Posterior cingulate gyrus (tissue), 11 donors: Measurements from ENCODE around the gene MICALL1.
A peak's percentile ranks its signal among the peaks of the same experiment; 100 is the strongest.
"Not testable (repeated sequence)": the region's sequence is repeated elsewhere in the genome, so short reads cannot be mapped to it uniquely, and the experiment has no call there.

Source experiments
- DNase-seq, 10 donors: peaks; one replicate each; pipeline versions ENCODE4 v3.0.0 to v3.0.0-alpha.2; 2020 to 2021; ENCODE audit warnings: mixed read lengths in 3 of 10
- intact Hi-C: fragments of 100-400 bp; cut with DNase I; formaldehyde crosslinking; loops from one replicate; pipeline ENCODE4 v1.15.1; 2023

Gene MICALL1

GRCh38 chr22:37925767-37926166 lies 19.7 kb downstream of the MICALL1 start:
- intact Hi-C loops, result no loop called here
- DNase-seq, result no peak

DNA sequence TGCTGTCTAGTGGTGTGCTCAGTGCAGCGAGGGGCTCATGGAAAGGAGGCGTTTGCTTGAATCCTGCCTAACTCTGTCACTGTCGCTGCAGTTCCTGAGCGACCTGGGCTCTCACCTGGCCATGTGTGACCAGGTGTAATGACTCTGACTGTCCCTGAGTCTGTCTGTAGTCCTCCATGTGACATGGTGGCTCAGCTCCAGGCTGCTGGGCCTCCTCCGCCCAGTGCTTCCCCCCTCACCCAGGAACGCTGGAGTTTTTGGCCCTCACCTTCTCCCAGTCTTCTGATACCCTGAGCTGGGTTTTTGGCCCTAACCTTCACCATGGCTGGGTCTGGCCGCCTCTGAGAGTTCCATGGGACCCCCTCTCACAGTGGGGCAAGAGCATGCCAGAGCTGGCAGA lies 20.3 kb downstream of the MICALL1 start:
- intact Hi-C loops, result no loop called here
- DNase-seq, result no peak

GRCh38 chr22:37926771-37927636 lies 20.9 kb downstream of the MICALL1 start:
- intact Hi-C loops, result no loop called here
- DNase-seq, result no peak

- DNase-seq, result no peak
- intact Hi-C loops, result no loop called here
Observed at GRCh38 chr22:37927637-37927936, 21.5 kb downstream of the MICALL1 start.

- intact Hi-C loops, result no loop called here
Observed at GRCh38 chr22:37929390-37929789, 23.3 kb downstream of the MICALL1 start.

GRCh38 chr22:37930270-37930951 lies 24.3 kb downstream of the MICALL1 start:
- peak in 3 of 10 donors; percentile 27 to 57 (median 47) for DNase-seq
- intact Hi-C loops, result no loop called here

More at GRCh38 chr22:37929390-37929789, 23.3 kb downstream of the MICALL1 start:
- DNase-seq, result no peak

- DNase-seq, result no peak
- intact Hi-C loops, result no loop called here
Observed at GRCh38 chr22:37930952-37931440, 24.9 kb downstream of the MICALL1 start.

- intact Hi-C loops, result loop anchor here (2.0 kb wide), 1 partner anchor 43 kb away; no protein-coding TSS in a partner anchor
Observed at GRCh38 chr22:37931893-37932389, 25.8 kb downstream of the MICALL1 start.

GRCh38 chr22:37932401-37932800 lies 26.3 kb downstream of the MICALL1 start:
- intact Hi-C loops, result loop anchor here (2.0 kb wide), 1 partner anchor 44 kb away; no protein-coding TSS in a partner anchor
- no peak for DNase-seq

More at GRCh38 chr22:37931893-37932389, 25.8 kb downstream of the MICALL1 start:
- DNase-seq, result no peak

DNA sequence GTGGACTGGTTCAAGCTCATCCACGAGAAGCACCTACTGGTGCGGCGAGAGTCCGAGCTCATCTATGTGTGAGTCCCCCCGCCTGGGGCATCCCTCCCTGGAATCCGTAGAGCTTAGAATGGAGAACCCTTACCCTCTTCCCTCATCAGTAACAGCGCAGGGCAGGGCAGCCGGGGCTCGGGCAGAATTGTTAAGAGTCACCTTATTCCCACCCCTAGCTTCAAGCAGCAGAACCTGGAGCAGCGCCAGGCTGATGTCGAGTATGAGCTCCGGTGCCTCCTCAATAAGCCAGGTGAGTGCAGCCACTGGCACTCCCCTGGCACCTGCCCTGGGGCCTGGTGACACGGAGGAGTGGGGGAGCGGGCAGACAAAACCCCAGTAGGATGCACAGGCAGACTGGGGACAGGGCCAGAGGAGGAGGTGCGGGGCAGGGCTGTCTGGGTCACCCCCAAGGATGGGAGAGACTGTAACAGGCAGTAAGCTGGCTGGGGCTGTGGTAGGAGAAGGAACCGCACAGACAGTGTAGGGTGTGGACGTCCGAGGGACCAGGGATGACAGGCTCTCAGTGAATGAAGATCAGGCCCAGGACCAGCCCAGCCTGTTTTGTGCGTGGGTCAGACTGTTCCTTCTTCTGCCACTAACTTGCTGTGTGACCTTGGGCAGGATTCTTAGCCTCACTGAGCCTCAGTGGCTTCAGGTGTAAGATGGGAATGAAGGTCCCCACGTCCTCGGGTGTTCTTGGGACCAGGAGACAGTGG lies 26.9 kb downstream of the MICALL1 start:
- intact Hi-C loops, result loop anchor here (2.0 kb wide), 1 partner anchor 44 kb away; no protein-coding TSS in a partner anchor
- no peak for DNase-seq

DNA sequence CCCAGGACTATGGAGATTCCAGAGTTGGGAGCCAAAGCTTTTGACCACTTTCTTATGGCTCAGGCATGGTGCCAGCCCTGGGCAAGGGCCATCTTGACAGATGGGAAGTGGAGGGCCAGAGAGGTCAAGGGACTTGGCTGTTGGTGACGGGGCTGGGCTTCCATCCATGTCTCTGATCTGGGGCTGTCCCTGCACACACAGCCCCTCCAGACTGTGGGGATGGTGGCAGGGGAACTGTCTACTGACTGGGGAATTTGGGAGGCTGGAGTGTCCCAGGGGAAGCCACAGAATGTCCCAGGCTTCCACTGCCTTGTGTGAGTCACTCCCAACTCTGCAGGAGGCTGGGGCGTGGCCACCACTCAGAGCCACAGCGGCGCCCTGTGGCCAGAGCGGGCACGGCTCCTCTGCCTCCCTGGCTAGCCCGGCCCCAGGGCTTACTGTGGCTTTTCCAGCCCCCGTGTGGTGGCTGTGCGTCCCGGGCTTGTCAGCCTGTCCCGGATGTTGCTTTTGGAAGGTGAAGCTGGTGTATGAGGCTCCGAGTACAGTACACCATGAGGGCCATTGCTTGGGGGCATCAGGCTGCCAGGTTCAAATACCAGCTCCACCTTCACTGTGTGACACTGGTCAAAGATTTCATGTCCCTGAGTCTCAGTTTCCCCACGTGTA lies 27.7 kb downstream of the MICALL1 start:
- intact Hi-C loops, result loop anchor here (2.0 kb wide), 1 partner anchor 45 kb away; no protein-coding TSS in a partner anchor
- DNase-seq, result peak; percentile 64 to 98 (median 86)

DNA sequence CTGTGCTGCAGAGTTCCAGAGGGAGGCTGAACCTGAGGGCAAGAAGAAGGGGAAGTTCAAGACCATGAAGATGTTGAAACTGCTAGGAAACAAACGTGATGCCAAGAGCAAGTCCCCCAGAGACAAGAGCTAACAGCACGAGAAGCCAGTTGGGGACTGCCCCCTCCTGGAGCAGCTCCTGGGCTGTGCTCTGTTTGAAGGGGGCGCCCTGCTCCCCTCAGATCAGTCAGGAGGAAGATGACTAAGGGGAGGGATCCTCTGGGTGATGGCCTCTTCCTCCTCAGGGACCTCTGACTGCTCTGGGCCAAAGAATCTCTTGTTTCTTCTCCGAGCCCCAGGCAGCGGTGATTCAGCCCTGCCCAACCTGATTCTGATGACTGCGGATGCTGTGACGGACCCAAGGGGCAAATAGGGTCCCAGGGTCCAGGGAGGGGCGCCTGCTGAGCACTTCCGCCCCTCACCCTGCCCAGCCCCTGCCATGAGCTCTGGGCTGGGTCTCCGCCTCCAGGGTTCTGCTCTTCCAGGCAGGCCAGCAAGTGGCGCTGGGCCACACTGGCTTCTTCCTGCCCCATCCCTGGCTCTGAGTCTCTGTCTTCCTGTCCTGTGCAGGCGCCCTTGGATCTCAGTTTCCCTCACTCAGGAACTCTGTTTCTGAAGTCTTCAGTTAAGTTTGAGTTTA lies 34.7 kb downstream of the MICALL1 start:
- intact Hi-C loops, result no loop called here
- DNase-seq, result no peak

- DNase-seq, result no peak
Observed at GRCh38 chr22:37942133-37942532, 36.0 kb downstream of the MICALL1 start.

DNA sequence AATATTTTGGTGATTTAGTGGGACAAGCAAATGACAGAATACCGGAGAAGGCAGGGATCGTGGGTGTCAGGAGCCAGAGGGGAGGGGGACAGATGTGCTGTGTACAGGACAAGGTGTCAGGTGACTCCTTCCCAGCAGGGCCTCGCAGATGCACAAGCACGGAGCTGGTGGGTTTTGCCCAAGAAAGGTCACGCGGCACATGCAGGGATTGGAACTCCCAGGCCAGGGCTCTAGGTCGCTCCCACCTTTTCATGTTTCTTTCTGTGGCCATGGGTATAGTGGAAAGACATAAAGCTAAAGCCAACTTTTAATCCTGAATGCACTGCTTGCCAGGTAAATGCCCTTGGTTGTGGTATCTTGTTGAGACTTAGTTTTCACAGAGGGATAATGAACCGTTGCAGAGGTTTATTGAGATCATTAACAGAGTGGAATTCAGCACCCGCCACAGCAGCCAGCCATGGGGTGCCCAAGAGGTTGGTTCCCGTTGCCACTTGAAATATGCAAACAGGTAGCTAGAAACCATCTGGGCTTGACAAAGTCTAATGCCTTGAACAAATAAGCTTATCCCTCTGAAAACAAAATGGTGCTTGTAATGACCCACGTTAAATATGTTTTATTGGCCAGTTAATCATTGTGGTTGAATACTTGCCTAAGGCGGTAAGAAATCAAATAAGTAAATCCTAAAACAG lies 37.2 kb downstream of the MICALL1 start:
- no peak for DNase-seq
- intact Hi-C loops, result no loop called here

More at GRCh38 chr22:37942133-37942532, 36.0 kb downstream of the MICALL1 start:
- intact Hi-C loops, result no loop called here

- DNase-seq, result no peak
- intact Hi-C loops, result no loop called here
Observed at GRCh38 chr22:37943825-37944198, 37.7 kb downstream of the MICALL1 start.

DNA sequence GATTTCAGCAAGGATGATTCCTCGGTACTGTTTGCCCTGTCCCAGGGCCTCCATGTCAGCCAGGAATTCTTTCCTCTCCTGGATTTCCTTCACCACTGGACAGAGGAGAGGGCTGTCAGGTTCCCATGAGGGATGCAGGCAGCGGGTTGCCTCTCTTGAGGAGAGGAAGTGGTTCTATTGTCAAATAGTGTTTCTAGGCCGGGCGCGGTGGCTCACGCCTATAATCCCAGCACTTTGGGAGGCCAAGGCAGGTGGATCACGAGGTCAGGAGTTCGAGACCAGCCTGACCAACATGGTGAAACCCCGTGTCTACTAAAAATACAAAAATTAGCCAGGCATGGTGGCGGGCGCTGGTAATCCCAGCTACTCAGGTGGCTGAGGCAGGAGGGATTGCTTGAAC lies 38.3 kb downstream of the MICALL1 start:
- intact Hi-C loops, DNase-seq: not testable (repeated sequence)

GRCh38 chr22:37947142-37947795 lies 41.2 kb downstream of the MICALL1 start:
- peak in 1 of 10 donors; percentile 56 for DNase-seq
- intact Hi-C loops, result not testable (repeated sequence)

DNA sequence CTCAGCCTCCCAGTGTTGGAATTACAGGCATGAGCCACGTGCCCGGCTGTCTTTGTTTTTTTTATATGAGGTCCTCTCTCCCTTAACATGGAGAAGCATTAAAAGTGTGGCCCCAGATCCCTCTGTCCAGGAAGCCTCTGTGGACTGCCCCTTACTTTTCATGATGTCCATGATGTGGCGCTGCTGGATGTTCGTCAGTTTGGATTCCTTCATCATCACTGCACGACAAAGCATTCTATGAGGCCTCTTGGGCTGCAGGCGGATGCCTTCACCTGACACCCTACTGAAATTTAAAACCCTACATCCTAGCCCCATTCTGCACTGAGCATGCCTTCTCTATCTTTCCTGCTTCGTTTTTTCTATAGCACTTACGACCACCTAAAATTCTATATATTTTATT lies 45.2 kb downstream of the MICALL1 start:
- intact Hi-C loops, result loop anchor here (10.0 kb wide), 1 partner anchor 47 kb away; the partner anchor contains the start of gene MICALL1
- no peak for DNase-seq
